GM19351 (cell line): Measurements from ENCODE around the gene MAPK6.
"Not testable (repeated sequence)": the region's sequence is repeated elsewhere in the genome, so short reads cannot be mapped to it uniquely, and the experiment has no call there.

ENCODE experiments used
- ATAC-seq: cut with Tn5 transposase; IDR thresholded peaks from one replicate; pipeline ENCODE4 v1.9.1; 2021; ENCODE audit warnings: mild to moderate bottlenecking, moderate library complexity; ENCODE audit not compliant: unreplicated experiment

MAPK6 gene

DNA sequence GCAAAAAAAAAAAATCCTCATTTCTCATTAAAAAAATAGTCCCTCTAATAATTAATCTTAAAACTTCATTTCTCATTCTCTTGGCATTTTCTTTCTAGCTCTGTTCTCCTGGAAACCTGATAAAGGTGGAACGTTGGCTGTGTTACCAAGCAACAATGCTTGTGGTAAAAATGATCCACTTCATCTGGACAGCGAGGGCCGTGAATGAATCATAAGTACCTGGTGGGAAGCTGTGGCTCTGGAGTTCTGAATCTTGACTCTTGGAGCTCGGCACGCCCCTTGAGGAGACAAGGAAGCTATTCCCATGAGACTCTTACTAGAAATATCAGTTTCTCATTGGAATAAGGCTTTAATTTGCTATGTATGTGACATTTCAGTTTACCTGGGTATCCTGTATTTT is 61.0 kb downstream of the MAPK6 start:
- ATAC-seq = no peak

DNA sequence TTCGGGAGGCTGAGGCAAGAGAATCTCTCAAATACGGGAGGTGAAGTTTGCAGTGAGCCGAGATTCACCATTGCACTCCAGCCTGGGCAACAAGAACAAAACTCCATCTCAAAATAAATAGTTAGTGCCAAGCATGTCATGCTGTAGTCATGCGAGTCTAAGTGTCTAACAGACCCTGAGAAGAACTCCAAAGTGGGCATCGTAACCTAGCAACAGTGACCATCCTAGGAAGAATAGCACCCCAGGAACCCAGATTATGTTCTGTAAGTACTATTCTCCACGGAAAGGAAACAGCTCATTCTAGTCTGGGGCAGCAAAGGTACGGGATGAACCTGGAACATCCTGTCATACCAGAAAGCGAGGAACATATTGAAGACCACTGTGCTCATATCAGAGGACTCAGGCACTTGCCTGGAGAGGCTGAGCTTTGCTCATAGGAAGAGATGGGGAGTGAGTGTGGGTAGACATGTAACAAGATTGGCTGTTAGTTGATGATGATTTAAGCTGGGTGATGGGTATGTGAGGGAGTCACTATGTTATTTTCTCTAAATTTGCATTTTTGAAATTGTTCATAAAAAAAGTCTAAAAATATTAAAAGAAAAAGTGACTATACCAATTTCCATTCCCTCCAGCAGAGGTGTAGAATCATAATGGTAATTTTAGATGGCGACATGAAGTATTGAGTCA is 61.8 kb downstream of the MAPK6 start:
- no peak for ATAC-seq

DNA sequence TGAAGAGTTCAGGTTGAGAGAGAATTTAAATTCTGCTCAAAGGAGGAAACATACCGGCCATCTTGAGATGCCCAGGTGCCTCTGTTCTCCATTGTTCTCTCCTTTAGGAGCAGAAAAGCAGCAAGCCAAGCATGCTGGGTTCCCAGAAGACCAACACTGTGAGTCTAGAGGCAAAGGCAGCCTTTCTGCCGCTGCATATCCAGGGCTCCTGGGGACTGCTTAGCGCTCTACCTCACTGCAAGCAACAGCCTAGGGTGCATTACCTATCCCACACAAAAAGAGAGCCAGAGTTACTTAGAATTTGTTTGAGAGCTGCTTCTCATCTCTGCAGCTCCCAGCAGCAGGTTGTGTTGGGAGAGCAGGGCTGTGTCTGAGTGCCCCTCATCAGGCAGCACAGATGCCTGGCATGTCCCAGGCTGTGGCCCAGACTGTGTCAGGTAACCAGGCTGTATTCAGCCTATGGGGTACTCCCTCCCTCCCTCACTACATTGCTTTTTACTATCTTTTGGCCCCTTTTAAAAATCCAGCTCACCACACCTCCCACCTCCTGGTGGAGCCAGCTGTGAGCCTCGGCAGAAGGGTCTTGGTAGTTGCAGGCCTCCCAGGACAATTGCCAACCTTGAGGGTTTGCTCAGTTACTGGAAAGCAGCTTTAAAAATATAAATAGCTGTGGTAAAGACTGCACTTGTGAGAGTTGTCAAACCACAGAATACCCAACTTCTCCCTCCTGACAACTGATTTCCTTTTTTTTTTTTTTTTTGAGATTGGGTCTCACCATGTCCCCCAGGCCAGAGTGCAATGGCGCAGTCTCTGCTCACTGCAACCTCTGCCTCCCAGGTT is 63.4 kb downstream of the MAPK6 start:
- peak; percentile 64 for ATAC-seq

DNA sequence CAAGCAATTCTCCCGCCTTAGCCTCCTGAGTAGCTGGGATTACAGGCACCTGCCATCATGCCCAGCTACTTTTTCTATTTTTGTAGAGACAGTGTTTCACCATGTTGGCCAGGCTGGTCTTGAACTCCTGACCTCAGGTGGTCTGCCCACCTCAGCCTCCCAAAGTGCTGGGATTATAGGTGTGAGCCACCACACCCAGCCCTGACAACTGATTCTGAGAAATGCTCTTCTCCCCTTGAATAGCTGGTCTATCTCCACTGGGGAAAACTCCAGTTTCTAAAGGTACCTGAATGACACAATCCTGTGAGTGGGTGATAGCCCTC is 64.0 kb downstream of the MAPK6 start:
- not testable (repeated sequence) for ATAC-seq

DNA sequence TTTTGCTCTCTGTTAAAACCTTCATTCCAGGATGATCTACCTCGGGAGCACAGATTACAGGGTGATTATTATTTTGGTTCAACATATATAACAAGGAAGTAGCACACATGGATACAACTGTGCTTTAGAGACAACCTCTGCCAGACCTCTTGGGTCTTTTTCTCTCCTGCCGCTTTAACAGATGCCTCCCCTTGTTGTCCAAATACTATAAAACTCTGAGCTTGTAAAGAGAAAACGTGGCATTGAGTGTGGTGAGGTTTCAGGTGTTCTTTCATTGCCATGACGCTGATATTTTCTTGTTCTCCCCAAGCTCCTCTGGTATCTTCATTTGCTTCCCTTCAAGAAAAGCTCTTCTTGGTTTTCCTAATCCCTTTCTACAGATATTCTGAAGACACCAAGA is 64.6 kb downstream of the MAPK6 start:
- no peak for ATAC-seq

DNA sequence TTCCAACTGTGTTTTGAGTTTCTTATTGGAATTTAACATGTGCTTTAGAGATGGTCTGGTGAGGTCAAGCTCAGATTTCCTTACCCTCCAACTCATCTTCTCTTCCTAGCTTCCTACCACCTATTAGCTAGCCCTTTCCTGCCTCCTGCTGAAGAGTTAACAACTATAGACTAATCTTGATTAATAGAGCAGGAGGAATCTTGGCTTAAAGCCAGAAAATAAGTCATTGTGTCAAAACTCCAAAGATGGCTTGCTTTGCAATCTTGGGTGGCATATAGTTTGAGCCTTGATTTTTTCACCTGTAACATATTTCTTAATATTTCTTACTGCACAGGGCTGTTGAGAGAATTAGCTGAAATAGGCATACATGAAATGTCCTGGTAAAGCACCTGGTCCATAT is 66.3 kb downstream of the MAPK6 start:
- no peak for ATAC-seq

DNA sequence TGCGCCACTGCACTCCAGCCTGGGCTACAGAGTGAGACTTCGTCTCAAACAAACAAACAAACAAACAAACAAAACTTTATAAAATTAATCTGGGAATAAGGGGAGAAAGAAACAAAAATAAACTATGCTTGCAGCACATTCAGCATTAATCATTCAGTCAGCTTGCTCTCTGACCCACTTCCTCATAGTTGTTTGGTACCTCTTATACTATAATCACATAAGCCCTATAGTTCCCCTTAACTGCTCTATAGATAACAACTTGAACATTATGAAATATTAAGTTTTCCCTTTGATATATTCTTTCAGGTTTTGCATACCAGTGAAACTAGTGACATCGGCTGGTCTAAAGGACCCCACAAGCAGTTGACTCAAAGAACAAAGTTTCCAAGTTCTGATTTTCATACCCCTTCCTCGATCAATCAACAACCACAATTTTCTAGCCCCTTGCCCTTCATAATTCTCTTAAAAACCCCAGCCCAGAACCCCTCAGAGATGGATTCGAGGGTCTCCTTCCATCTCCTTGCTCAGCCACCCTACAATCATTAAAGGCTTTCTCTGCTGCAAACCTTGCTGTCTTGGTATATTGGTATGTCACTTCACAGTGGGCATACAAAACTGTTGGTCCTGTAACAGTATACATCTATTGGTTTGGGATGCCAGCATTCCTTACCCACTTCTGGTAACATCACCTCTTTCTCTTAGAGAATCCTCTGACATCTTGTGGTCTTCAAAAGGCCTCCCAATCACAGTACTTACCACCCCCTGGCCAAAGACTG is 67.2 kb downstream of the MAPK6 start:
- ATAC-seq = no peak

DNA sequence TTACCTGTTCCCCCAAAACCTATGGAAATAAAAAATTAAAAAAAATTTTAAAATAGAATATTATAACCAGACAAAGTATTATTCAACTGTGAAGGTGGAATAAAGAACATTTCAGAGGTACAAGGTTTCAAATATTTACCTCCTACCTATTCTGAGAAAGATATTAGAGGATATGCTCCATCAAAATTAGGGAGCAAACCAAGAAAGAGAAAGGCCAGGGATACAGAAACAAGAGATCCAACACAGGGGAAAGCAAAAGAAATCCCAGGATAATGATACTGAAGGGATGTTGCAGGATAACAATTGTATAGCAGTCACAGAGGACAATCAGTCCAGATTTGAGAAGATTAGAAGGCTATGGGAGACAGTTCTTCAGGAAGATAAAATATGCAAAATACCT is 71.2 kb downstream of the MAPK6 start:
- ATAC-seq = no peak

DNA sequence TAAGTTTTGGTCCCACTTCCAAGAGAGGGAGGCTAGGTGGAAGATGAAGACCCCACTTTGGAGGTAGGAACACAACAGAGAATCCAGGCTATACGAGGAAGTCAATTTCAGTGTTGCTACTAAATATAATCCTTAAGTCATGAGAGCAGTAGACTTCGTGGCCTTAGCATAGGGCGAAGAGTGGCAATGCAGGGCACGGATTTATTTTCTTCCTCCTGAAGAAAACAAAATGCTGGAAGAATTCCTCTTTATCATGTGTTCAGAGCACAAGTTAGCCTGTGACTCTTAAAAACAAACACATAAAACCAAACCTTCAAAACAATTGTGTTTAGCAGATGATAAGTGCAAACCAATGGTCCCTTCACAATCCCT is 74.1 kb downstream of the MAPK6 start:
- ATAC-seq = no peak

DNA sequence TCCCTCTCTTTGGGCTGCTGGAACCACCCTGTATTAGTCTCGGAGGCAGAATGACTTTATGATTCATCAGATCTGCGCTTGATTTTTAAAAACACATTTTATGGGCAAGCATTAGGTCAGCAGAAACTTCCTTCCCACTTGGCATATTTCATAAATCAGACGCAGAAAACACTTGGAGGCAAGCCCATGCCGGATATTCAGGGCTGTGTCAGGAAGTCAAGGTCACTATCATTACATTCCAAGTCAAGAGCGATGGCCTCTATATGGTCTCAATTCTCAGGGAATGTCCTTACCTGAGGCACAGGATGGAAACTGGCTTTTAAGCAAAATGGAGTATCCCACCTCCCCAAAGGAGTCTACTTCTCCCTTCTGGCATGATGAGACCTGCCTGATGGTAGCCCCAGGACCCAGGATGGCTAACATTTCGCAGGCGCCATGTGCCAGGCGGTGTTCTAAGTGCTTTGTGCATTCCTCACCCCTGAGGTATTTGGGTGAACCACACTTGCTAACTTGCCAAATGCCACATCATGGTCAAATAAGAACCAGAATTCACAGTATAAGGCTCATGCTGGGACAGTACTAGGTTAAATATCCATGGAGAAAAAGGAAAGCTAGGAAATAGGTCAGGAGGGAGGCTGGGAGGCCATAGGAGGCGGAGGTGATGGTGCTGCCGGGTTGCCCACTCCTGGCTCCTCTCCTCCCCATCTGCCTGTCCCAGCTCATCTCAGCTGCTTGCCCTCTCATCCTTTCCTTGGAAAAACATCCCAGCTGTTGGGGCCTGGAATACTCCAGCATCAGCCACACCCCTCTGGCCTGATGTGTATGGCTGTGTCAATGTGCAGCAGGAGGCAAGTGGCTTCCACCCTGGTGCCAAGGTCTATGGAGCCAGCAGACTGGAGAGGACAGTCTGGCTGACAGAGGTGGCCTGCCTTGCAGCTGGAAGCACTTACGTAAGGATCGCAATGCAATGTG is 74.8 kb downstream of the MAPK6 start:
- ATAC-seq = no peak

DNA sequence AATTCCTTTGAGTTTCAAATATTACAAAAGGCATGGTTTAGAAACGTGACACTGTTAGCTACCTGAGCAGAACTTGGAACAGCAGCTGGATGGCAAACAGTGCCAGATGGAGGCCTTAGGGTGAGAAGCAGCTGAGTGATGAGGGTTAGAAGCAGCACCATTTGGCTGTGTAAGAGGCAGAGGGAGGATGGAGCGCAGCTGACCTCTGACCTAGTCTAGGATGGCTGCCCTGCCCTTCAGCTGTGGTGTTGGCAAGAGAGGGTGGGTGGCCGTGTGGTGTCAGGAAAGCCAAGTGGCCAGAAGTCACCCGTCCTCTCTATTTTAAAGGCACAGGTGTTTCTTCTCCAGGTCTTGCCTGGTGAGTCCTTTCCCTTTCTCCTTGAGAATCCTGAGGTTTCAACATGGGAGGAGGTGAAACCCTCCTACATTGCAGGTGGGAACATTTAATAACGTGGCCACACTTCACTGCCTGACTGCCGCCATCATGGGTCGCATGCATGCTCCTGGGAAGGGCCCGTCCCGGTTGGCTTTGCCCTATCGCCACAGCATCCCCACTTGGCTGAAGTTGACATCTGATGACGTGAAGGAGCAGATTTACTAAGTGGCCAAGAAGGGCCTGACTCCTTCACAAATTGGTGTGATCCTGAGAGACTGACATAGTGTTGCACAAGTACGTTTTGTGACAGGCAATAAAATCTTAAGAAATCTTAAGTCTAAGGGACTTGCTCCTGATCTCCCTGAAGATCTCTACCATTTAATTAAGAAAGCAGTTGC is 76.0 kb downstream of the MAPK6 start:
- no peak for ATAC-seq

DNA sequence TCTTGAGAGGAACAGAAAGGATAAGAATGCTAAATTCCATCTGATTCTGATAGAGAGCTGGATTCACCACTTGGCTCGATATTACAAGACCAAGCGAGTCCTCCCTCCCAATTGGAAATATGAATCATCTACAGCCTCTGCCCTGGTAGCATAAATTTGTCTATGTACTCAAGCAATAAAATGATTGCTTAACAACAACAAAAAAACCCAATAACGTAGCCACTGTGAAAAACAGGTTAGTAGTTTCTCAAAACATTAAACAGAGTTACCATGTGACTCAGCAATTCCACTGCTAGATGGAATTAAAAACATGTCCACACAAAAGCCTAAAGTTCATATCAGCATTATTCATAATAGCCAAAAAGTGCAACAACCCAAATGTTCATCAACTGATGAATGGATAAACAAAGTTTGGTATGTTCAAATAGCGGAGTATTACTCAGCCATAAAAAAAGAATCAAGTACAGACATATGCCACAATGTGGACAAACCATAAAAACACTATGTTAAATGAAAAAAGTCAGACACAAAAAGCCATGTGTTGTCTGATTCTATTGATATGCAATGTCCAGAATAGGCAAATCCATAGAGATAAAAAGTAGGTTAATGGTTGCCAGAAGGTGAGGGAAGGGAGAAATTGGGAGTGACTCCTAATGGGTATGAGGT is 76.7 kb downstream of the MAPK6 start:
- ATAC-seq = no peak

DNA sequence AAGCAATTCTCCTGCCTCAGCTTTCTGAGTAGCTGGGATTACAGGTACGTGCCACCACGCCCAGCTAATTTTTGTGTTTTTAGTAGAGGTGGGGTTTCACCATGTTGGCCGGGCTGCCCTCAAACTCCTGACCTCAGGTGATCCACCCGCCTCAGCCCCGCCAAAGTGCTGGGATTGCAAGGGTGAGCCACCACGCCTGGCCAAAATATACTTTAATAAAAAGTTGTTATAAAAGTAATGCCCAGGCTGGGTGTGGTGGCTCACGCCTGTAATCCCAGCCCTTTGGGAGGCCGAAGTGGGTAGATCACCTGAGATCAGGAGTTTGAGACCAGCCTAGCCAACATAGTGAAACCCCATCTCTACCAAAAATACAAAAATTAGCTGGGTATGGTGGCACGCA is 77.5 kb downstream of the MAPK6 start:
- ATAC-seq = not testable (repeated sequence)

DNA sequence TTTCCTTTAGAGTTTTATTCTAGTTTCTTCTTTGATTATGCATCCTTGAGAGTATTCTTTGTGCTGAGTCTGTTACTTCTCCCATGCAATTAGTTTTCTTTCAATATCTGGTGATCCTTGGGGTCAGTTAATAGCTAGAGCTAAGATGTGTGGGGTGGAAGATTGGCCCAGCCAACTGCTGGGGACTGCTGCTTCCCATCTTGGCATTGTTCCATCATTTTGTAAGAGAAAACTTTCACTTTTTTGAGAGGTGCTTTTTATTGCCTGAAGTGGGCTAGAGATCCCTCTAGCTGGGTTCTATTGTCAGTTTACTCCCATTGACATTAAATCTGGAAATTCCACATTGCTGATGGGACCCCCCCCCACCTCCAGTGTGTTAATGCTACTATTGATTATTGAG is 78.2 kb downstream of the MAPK6 start:
- ATAC-seq = no peak

DNA sequence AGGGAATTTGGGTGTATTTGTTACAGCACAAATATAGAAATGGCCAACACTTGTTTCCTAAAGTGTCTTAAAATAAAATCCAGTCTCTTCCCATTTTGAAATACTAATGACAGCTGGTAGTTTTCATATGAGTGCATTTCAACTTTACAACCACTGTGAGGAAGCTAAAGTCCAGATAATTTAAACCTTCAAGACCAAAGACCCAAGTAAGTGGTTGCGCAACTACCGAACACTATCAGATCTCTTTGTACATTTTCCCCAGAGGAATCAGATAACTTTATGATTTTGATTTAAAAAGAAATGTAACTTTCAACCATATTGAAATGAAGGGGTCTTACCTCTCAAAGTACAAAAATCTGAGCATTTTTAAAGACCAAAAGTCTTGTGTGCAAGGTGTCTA is 79.3 kb downstream of the MAPK6 start:
- no peak for ATAC-seq

DNA sequence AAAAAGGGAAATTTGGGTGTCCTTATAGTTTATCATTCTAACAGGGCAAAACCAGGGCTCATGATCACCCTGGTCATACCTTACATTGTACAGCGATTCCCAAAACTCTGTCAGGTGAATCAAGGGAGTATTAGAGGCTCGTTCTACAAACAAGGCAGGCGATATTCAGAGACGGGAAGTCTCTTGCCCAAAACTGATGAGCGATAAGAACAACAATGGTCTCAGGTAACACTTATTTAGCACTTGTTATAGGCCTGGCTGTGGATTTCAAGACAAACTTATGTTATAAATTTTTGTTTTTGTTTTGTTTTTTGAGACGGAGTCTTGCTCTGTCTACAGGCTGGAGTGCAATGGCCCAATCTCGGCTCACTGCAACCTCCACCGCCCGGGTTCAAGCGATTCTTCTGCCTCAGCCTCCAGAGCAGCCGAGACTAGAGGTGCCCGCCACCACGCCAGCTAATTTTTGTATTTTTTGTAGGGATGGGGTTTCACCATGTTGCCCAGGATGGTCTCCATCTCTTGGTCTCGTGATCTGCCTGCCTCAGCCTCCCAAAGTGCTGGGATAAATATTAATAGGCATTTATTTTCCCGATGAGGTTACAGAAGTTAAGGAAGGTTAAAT is 80.7 kb downstream of the MAPK6 start:
- ATAC-seq = no peak

DNA sequence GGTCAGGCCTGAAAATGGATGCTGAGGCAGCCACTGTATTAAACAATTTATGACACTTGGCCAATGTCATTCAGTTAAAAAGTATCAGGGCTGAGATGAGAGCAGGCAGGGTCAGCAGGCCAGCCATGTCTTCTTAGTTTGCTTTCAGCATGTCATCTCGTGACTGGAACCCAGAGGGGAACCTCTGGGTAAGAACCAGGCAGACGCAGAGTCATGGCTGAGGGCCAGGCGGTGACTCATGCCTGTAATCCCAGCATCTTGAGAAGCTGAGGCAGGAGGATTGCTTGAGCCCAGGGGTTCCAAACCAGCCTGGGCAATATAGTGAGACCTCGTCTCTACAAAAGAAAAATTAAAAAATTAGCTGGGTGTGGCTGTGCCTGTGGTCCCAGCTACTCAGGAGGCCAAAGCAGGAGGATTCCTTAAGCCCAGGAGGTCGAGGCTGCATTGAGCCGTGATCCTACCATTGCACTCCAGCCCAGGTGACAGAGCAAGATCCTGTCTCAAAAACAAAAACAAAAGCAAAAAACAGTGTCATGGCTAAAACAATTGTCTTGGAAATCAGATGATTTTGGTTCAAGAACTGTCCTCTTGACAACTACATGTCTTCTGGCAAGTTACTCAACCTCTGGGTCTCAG is 81.9 kb downstream of the MAPK6 start:
- ATAC-seq = no peak

DNA sequence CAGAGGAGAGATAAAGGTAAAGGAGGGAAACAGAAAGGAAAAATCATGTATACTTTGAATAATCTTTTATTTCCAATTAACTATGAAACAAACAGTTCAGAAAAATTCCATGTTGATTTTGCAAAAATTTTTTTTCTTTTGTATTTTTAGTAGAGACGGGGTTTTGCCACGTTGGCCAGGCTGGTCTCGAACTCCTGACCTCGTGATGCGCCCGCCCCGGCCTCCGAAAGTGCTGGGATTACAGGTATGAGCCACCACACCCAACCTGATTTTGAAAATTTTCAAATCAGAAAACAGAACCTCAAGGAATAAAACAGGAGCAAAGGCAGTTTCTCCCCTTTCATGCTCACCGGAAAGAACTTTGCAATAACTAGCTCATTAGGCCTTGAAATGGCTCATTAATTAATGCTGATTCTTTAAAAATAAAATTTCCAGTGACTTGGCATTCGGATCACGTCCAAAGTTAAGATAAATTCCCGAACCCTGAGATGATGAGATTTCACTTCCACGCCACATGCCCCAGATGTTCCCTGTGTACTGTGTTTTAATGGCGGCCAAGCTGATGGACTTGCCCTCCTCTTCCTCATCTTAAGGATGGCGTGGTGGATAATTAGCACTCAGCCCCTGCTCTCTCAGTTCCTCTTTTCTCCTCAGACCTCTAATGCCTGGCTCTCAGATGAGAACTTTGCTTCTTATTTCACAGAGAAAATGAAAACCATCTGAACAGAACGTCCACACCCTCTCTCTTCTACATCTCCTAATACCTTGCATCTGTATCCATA is 82.7 kb downstream of the MAPK6 start:
- peak; percentile 40 for ATAC-seq
